Mesendoderm (in vitro differentiated cells): Measurements from ENCODE around the gene PPEF2.
"Not testable (repeated sequence)": the region's sequence is repeated elsewhere in the genome, so short reads cannot be mapped to it uniquely, and the experiment has no call there.

Experiments used
- DNase-seq: peaks from one replicate; pipeline ENCODE4 v3.0.0; 2013
- H2AK5ac ChIP-seq: 2 replicates; pipeline ENCODE4 v1.6.1; 2013; ENCODE audit warnings: low read length, inconsistent platforms
- H2BK120ac ChIP-seq: 2 replicates; pipeline ENCODE4 v1.6.1; 2013; ENCODE audit warnings: low read depth, mild to moderate bottlenecking, low read length, moderate library complexity, mixed read lengths
- H2BK15ac ChIP-seq: replicated peaks from 2 replicates; pipeline ENCODE4 v1.6.1; 2013; ENCODE audit warnings: low read depth, mild to moderate bottlenecking, moderate library complexity
- H2BK5ac ChIP-seq: 2 replicates; pipeline ENCODE4 v1.6.1; 2013; ENCODE audit warnings: low read length, inconsistent platforms
- H3K18ac ChIP-seq: 2 replicates; pipeline ENCODE4 v1.6.1; 2013; ENCODE audit warnings: mild to moderate bottlenecking, low read length, mixed read lengths
- H3K23ac ChIP-seq: one replicate; pipeline ENCODE4 v1.6.1; 2013; ENCODE audit warnings: low read length
- H3K27ac ChIP-seq: 2 replicates; pipeline ENCODE4 v1.5.1; 2013; ENCODE audit warnings: low read depth, mild to moderate bottlenecking, inconsistent platforms, low read length, moderate library complexity
- H3K27me3 ChIP-seq: 2 replicates; pipeline ENCODE4 v1.6.1; 2013; ENCODE audit warnings: low read length, control low read depth, mild to moderate bottlenecking, inconsistent platforms; ENCODE audit not compliant: insufficient read depth, poor library complexity
- H3K36me3 ChIP-seq: 2 replicates; pipeline ENCODE4 v1.6.1; 2013; ENCODE audit warnings: low read length, inconsistent platforms; ENCODE audit not compliant: control insufficient read depth, insufficient read depth
- H3K4ac ChIP-seq: one replicate; pipeline ENCODE4 v1.6.1; 2013; ENCODE audit warnings: low read depth, mild to moderate bottlenecking, low read length, moderate library complexity
- H3K4me1 ChIP-seq: 2 replicates; pipeline ENCODE4 v1.6.1; 2013; ENCODE audit warnings: low read depth, low read length, inconsistent platforms; ENCODE audit not compliant: control insufficient read depth
- H3K4me2 ChIP-seq: 2 replicates; pipeline ENCODE4 v1.6.1; 2013; ENCODE audit warnings: low read length
- H3K4me3 ChIP-seq: 2 replicates; pipeline ENCODE4 v1.5.1; 2013; ENCODE audit warnings: mild to moderate bottlenecking, low read length
- H3K56ac ChIP-seq: one replicate; pipeline ENCODE4 v1.6.1; 2013; ENCODE audit warnings: low read length
- H3K79me1 ChIP-seq: 2 replicates; pipeline ENCODE4 v1.6.1; 2013; ENCODE audit warnings: low read length, inconsistent platforms
- H3K79me2 ChIP-seq: 2 replicates; pipeline ENCODE4 v1.6.1; 2013; ENCODE audit warnings: mild to moderate bottlenecking, low read length; ENCODE audit not compliant: control insufficient read depth, insufficient read depth
- H3K9ac ChIP-seq: 2 replicates; pipeline ENCODE4 v1.6.1; 2013; ENCODE audit warnings: low read length, inconsistent platforms
- H4K5ac ChIP-seq: one replicate; pipeline ENCODE4 v1.6.1; 2013; ENCODE audit warnings: low read length
- H4K8ac ChIP-seq: one replicate; pipeline ENCODE4 v1.6.1; 2013; ENCODE audit warnings: low read depth, mild to moderate bottlenecking, control low read depth, low read length, moderate library complexity
- WGBS: extraction: QIAGEN DNeasy Blood & Tissue Kit; methylation state at CpG from one replicate; pipeline ENCODE4 v1.1.7; 2013; ENCODE audit warnings: low lambda C conversion rate, missing lambda C conversion rate; ENCODE audit not compliant: insufficient coverage; ENCODE audit errors: extremely low coverage; 5-methylcytosine and 5-hydroxymethylcytosine counted together

PPEF2 gene

GRCh38 chr4:75848891-75849290, 53.4 kb downstream of the PPEF2 start:
- Histone ChIP-seq H3K18ac (no peak overlapping the region), H3K56ac (no peak overlapping the region), H4K5ac (no peak overlapping the region), H3K4me2 (no peak overlapping the region), H2BK120ac (no peak overlapping the region), H2BK15ac (no peak overlapping the region), H3K79me1 (no peaks in the 10 kb centered on the region), H2AK5ac (no peak overlapping the region), H2BK5ac (no peak overlapping the region), H3K79me2 (no peaks in the 10 kb centered on the region), H3K27ac (no peak overlapping the region), H3K4me3 (no peak overlapping the region), H4K8ac (no peak overlapping the region), H3K23ac (no peak overlapping the region), H3K9ac (no peak overlapping the region), H3K4me1 (no peaks in the 10 kb centered on the region), H3K36me3 (no peaks in the 10 kb centered on the region), H3K27me3 (no peaks in the 10 kb centered on the region), H3K4ac (no peak overlapping the region)
- no peak for DNase-seq
- WGBS: no CpG with 5 or more reads among the region's 4 CpGs

GRCh38 chr4:75848171-75848760, 54.0 kb downstream of the PPEF2 start:
- WGBS: no CpG with 5 or more reads among the region's 14 CpGs

GRCh38 chr4:75845992-75846391, 56.3 kb downstream of the PPEF2 start:
- H3K9ac ChIP-seq: no peak overlapping the region
- H3K4me2 ChIP-seq: no peak overlapping the region
- no peak overlapping the region for H3K4me3 ChIP-seq
- H3K27ac ChIP-seq: no peak overlapping the region
- no peak overlapping the region for H2BK120ac ChIP-seq
- no peaks in the 10 kb centered on the region for H3K4me1 ChIP-seq
- no peaks in the 10 kb centered on the region for H3K27me3 ChIP-seq
- H3K18ac ChIP-seq: no peak overlapping the region
- no peaks in the 10 kb centered on the region for H3K36me3 ChIP-seq
- H3K23ac ChIP-seq: no peak overlapping the region
- no peak overlapping the region for H4K8ac ChIP-seq
- H2BK5ac ChIP-seq: no peak overlapping the region
- no peak overlapping the region for H3K4ac ChIP-seq
- no peak overlapping the region for H2BK15ac ChIP-seq
- H4K5ac ChIP-seq: no peak overlapping the region
- DNase-seq: no peak
- H3K79me2 ChIP-seq: no peaks in the 10 kb centered on the region
- H3K56ac ChIP-seq: no peak overlapping the region
- WGBS: no CpG with 5 or more reads among the region's 2 CpGs
- H3K79me1 ChIP-seq: no peaks in the 10 kb centered on the region
- H2AK5ac ChIP-seq: no peak overlapping the region

More at GRCh38 chr4:75848171-75848760, 54.0 kb downstream of the PPEF2 start:
- DNase-seq: peak; percentile 98
- not testable (repeated sequence) for H3K4me1 ChIP-seq, H3K27ac ChIP-seq, H2AK5ac ChIP-seq, H3K4me3 ChIP-seq, H3K23ac ChIP-seq, H2BK120ac ChIP-seq, H3K4me2 ChIP-seq, H4K5ac ChIP-seq, H4K8ac ChIP-seq, H3K79me2 ChIP-seq, H2BK15ac ChIP-seq, H3K27me3 ChIP-seq, H3K36me3 ChIP-seq, H3K79me1 ChIP-seq, H2BK5ac ChIP-seq
- Histone ChIP-seq H3K18ac (peak overlapping the region; percentile 16), H3K56ac (peak overlapping the region; percentile 37), H3K9ac (peak overlapping the region; percentile 0), H3K4ac (peak overlapping the region; percentile 48)

GRCh38 chr4:75844151-75844662, 58.0 kb downstream of the PPEF2 start:
- Histone ChIP-seq H3K79me1 (no peaks in the 10 kb centered on the region), H4K8ac (no peak overlapping the region), H3K56ac (no peak overlapping the region), H3K4me1 (no peaks in the 10 kb centered on the region), H3K27me3 (no peaks in the 10 kb centered on the region), H3K79me2 (no peaks in the 10 kb centered on the region), H3K4me3 (no peak overlapping the region), H3K36me3 (no peaks in the 10 kb centered on the region), H2BK120ac (no peak overlapping the region), H3K9ac (no peak overlapping the region), H2AK5ac (no peak overlapping the region), H3K23ac (no peak overlapping the region), H3K4ac (no peak overlapping the region), H2BK5ac (no peak overlapping the region), H3K27ac (no peak overlapping the region), H2BK15ac (no peak overlapping the region), H4K5ac (no peak overlapping the region), H3K4me2 (no peak overlapping the region), H3K18ac (no peak overlapping the region)
- DNase-seq: no peak
- WGBS: no CpG with 5 or more reads among the region's 3 CpGs

GRCh38 chr4:75843596-75843995, 58.7 kb downstream of the PPEF2 start:
- no peak overlapping the region for H3K9ac ChIP-seq
- H3K4me2 ChIP-seq: no peak overlapping the region
- no peak overlapping the region for H4K5ac ChIP-seq
- no peak overlapping the region for H4K8ac ChIP-seq
- H2AK5ac ChIP-seq: no peak overlapping the region
- H3K23ac ChIP-seq: no peak overlapping the region
- no peaks in the 10 kb centered on the region for H3K79me1 ChIP-seq
- no peaks in the 10 kb centered on the region for H3K36me3 ChIP-seq
- H3K56ac ChIP-seq: no peak overlapping the region
- no peak overlapping the region for H3K4ac ChIP-seq
- no peaks in the 10 kb centered on the region for H3K4me1 ChIP-seq
- no CpG with 5 or more reads among the region's 4 CpGs for WGBS
- no peak overlapping the region for H3K18ac ChIP-seq
- H2BK15ac ChIP-seq: no peak overlapping the region
- no peak overlapping the region for H2BK5ac ChIP-seq
- no peaks in the 10 kb centered on the region for H3K27me3 ChIP-seq
- DNase-seq: no peak
- H2BK120ac ChIP-seq: no peak overlapping the region
- H3K79me2 ChIP-seq: no peaks in the 10 kb centered on the region
- H3K27ac ChIP-seq: no peak overlapping the region
- H3K4me3 ChIP-seq: no peak overlapping the region
